Ovary (tissue), 3 donors: ENCODE results near the gene MARK3.

ENCODE experiments used
- CTCF ChIP-seq, 3 donors: fragments of 450-650 bp in 2 of 3; fragments of 200-600 bp in 1 of 3; IDR thresholded peaks; one replicate each; pipeline versions ENCODE4 v1.5.1 to v1.8.0; 2016 to 2022; ENCODE audit warnings: antibody characterized with exemption in 3 of 3, mild to moderate bottlenecking in 1 of 3
- POLR2A ChIP-seq: fragments of 450-650 bp; IDR thresholded peaks from one replicate; pipeline ENCODE4 v1.6.1; 2017; ENCODE audit warnings: antibody characterized with exemption, mild to moderate bottlenecking, moderate library complexity
- donor health status: DM: no; HTN: no; CAD: no.

- no peak for TF ChIP-seq CTCF (IDR thresholded peaks at IDR 0.05)
- TF ChIP-seq POLR2A, result no peak
These were observed 159.4 kb downstream of the MARK3 start for GRCh38 chr14:103544388-103545218.
